HG03520 (cell line): Measurements from ENCODE around the gene SSH2.

Experiments used
- ATAC-seq: cut with Tn5 transposase; IDR thresholded peaks from one replicate; pipeline ENCODE4 v1.9.1; 2021; ENCODE audit warnings: mild to moderate bottlenecking, moderate library complexity; ENCODE audit not compliant: unreplicated experiment

Gene SSH2

DNA sequence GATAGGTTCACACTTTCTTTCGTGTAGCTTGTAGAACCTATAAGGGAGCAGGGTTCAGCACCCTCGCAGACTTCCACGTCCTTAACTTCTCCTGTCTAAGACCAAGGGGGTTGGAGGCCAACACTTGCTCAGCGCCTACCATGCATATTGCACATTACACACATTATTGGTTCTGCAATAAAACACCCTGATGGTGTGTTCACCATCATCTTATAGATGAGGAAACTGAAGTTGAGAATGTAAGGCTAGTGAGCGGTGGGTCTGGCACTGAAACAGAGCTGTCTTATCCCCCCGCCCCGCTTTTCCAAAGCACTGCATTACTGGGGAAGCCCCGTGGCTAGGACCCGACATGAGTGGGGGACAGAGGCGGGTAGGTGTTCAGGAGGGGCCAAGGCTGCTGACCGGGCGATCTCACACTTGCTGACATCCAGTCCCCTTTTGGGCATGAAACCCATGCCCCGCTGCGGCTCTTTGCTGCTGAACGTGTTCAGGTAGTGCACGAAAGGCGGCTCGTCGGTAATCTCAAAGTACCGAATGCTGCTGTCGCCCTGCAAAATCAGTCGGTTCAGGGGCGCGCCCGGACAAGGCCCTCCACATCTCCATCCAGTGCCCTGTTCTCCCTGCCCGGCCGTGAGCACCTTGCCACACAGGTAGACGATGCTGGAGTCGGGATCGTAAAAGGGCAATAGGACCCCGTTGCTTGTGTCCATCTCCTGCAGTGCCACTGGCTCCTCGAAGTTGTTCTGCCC is 313.6 kb downstream of the SSH2 start:
- no peak for ATAC-seq

DNA sequence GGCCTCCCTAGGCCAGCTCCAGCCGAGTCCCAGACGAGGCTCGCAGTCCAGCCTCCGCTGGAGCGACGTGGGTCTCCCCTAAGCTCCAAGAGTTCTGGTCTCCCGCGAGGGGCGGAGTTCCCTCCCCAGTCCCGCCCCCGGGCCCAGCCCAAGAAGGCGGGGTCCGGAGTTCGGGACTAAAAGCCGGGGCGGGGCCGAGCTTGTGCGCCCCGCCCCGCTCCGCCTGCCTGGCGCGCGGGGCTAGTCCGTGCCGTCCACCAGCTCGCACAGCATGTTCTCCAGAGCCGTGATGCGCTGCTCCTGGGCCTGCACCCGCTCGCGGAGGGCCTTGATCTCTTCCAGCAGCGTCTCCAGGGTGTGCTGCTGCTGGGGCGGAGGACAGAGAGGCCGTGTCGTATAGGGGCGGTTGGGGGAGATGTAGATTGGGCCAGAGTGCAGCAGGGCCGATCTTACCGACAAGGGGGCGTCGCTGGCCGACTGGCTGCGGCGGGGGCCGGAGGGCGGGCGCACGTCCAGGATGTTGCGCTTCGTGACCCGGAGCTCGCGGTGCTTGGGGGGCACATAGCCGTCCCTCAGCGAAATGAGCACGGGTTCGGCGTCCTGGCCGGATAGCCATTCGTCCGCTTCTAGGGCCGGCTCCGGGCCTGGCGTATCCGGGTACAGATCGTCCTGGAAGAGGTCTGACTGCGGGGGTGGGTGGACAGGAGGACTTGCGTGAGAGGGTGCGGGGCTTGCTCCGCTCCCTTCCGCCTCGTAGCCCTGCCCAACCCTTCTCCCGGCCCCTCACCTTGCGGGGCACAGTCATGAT is 314.3 kb downstream of the SSH2 start:
- ATAC-seq: peak; percentile 57

DNA sequence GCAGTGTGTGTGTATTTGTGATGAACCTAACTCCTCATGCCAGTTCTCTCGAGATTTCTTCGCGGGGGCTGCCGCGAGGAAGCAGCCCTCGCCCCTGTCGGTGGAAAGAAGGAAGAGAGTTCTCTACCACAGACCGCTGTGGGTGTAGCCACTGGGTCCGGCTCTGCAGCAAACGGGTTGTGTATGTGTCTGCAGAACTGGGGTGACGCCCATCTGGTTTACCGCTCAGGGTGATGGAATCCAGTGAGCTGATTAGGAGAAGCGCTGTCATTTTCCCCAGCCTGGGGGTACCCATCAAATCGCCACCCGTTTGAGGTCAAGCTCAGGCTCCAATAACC is 315.0 kb downstream of the SSH2 start:
- ATAC-seq: no peak

DNA sequence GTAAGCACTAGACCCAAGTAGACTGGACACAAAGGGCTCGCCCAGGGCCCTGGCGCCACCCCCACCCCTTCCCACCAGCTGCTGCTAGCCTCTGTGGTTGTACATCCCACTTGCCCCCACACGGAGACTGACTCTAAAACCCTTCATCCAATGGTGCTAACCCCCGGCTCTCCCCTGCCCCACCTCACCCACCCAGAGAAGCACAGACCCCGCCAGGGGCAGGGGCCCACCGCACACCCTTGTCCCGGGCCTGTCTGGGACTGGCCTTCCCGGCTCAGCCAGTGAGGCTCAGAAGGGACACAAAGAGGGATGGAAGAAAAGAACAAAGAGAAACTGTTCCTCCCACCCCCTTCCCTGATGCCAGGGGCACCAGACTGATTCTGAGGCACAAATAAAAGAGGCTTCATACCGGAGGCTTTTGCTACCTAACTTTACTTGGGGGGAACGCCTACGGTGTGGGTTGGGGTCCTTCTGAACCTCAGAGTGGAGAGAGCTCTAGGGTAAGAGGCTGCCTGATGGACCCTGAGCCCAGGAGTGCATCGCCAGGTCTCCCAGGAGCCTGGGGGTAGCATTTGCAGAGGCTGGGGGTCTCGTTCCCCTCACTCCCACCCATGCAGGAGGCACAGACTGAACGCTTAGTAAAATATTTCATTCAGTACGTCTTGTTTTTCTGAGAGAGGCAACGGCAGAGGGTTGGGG is 315.5 kb downstream of the SSH2 start:
- no peak for ATAC-seq

DNA sequence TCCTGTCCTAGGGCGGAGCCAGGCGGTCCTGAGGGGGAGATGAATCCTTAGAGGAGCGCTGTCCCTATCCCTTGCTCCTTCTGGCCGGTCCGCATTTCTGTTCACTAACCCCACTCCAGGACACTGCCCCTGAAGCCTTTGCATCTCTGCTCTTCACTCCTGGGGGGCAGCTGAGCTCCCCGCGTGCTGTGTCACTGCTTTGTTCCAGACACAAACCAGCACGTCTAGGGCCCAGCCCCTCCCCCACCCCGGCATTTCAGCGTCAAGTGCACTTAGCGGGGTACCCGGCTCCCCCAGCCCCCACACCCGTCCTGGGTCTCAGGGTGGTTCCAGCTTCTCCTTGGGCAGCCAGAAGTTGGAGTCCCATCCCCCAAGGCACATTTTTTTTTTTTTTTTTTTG is 316.2 kb downstream of the SSH2 start:
- ATAC-seq: no peak

DNA sequence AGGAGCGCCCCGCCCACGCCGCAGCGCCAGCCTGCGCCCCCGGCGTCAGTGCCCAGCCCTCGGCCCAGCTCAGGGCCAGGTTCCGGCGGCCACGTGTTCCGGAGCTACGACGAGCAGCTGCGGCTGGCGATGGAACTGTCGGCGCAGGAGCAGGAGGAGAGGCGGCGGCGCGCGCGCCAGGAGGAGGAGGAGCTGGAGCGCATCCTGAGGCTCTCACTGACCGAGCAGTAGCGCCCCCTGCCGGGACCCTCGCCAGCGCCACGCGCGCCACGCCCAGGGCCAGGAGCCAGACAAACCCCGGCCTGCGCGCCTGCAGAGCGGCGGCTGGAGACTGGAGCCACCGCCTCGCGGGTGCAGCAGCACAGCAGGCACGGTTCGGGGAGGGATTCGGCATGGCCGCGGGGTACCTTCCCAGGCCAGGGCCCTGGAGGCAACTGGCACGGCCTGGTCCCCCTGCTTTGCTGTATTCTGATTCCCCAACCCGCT is 316.6 kb downstream of the SSH2 start:
- no peak for ATAC-seq

DNA sequence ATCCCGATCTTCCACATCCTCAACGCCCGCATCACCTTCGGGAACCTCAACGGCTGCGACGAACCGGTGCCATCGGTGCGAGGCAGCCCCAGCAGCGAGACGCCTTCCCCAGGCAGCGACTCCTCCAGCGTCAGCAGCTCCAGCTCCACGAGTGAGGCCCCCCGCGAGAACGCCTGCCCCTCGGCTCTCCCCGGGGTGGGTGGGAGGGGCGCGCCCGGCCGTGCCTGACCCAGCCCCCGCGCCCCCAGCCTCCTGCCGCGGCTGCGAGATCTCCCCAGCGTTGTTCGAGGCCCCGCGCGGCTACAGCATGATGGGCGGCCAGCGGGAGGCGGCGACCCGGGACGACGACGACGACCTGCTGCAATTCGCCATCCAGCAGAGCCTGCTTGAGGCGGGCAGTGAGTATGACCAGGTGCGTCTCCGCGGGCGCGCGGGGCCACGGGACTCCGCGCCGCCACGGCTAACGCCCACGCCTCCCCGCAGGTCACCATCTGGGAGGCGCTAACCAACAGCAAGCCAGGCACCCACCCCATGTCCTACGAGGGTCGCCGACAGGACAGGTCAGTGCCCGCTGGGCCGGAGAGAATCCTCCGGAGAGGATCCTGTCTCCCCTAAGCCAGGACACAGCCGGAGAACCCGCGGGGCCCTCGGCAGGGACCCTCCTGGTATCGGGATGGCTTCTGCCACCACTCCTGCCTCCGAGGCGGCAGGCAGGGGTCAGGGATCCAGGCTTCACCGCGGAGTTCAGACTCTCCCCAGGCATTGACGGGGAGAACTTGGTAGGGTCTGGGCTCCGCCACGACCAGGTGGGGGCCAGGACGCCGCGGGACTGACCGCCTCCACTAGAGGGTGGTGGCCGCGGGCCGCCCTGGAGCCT is 317.4 kb downstream of the SSH2 start:
- ATAC-seq: no peak

DNA sequence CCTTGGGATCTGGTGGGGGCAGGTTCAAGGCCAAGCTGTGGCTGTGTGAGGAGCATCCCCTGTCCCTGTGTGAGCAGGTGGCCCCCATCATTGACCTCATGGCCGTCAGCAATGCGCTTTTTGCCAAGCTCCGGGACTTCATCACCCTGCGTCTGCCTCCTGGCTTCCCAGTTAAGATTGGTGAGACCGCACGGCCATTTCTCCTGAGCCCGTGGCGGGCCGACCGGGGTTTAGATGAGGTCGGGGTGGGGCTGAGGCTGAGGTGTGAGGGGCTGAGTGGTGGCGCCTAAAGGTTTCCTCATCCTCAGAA is 318.0 kb downstream of the SSH2 start:
- no peak for ATAC-seq

DNA sequence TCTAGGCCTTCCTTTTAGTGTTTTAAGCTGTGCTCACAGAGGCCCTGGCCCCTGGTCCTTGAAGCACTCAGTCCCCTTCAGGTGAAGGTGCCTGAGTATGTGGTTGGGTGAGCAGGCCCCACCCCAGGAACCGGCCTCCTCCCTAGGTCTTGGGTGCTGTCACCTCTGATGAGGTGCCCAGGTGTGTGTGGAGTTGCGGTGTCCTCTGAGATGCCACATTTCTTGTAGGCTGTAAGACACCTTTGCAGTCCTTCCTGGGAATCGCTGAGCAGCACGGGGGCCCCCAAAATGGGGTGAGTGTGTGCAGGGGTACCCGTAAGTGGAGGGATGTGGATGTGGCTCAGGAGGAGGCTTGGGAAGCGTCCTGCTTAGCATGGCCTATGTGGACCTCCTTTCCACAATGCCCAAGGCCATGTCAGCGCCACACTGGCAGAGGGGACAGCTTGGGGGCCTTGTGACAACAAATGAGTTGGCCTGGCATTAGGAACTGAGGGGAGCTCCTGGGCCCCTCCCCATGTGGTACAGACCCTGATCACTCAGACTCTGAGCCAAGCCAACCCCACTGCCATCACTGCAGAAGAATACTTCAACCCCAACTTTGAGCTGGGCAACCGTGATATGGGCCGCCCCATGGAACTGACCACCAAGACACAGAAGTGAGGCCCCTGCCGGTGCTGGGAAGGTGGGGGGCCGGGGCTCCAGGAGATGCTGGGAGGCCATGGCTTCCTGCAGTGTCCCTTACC is 318.5 kb downstream of the SSH2 start:
- ATAC-seq: no peak

DNA sequence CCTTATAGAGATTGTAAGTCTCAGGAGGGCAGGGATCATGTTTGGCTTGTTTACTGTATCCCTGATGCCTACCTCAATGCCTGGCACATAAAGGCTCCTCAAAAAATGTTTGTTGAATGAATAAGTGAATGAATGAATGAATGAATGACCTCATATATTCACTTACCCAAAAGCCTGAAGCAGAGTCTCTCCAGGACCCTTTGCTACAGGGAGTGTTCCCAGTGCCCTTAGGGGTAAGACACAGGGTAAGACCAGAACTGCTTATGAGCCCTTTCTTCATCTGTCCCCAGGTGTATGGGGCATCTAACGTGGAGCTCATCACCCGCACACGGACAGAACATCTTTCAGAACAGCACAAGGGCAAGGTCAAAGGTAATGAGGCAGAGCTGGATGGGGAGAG is 319.6 kb downstream of the SSH2 start:
- no peak for ATAC-seq

DNA sequence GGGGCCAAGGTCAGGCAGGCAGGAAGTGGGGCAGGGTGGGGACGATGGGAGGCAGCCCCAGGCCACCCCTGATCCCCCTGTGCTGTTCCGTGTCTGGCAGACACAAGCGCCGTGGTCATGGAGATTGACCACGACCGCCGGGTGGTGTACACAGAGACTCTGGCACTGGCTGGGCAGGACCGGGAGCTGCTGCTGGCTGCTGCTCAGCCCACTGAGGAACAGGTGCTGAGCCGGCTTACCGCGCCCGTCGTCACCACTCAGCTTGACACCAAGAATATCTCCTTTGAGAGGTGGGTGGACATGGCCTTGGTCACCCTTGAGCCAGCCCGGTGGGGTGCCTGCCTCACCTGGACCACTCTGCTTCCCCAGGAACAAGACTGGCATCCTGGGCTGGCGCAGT is 321.0 kb downstream of the SSH2 start:
- no peak for ATAC-seq

DNA sequence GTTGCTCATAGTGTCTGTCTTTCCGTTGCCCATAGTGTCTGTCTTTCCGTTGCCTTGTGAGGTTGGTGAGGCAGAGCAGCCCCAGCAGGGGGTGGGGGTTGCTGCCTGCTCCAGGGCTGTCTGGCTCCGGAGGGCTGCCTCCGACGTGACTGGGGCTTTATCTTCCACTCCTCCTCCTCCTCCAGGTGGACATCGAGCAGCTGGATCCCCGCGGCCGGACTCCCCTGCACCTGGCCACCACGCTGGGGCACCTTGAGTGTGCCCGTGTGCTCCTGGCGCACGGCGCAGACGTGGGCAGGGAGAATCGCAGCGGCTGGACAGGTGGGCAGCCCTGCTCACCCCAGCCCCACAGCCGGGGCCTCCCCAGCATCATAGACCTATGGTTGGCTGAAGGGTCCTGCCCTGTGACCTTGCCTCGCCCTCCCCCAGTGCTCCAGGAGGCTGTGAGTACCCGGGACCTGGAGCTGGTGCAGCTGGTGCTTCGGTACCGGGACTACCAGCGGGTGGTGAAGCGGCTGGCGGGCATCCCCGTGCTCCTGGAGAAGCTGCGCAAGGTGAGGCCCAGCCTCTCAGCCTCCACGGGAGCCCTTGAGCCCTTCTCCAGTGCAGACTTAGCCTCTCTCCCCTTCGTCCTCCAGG is 322.4 kb downstream of the SSH2 start:
- ATAC-seq: no peak

DNA sequence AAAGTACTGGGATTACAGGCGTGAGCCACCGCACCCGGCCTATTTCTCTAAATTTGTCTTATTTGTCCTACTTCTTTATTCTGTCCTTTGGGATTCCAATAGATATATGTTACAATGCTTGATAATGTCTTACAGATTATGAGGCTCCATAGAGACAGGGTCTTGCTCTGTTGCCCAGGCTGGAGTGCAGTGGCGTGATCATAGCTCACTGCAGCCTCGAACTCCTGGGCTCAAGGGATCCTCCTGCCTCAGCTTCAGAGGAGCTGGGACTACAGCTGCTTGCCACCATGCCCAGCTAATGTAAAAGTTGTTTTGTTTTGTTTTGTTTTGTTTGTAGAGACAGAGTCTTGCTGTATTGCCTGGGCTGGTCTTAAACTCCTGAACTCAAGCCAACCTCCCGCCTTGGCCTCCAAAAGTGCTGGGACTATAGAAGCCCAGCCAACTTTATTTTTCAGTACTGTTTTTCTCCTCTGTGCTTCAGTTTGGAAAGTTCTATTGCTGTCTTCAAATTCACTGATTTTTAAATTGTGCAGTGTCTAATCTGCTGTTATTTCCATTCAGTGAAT is 326.8 kb downstream of the SSH2 start:
- ATAC-seq: no peak

DNA sequence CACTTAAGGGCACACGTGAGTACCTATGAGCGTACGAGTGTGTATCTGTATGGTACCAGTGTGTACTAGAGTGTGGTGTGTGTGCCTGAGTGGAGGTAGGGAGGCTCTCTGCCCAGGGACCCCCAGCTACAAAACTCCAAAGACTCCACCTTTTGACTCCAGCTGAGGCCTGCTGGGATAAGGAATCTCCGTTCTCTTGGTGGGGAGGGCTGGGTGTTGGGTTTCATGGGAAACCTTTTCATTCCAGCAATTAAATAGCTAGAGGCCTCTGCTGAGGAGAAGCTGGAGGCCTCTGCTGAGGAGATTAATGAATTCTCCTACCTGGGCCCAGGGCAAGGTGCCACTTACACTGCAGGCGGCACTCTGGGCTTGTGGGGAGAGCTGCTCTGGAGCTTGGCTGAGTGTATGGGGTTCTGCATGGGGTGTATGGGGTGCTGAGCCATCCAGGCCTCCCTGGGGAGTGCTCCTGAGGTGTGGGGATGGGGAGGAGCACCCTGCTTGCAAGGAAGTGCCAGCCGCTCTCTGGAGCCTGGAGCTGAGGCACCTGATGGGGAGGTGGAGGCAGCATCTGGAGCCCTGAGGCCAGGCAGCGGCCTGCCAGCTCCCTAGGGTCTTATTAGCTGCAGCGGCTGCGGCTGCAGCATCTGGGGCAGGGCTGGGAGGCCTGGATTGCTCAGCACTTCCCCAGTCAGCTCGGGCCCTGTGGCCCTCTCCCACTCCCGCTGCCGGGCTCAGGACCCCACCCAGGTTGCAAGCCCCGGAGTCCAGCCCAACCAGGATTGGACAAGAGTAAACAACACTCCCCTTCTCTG is 332.5 kb downstream of the SSH2 start:
- no peak for ATAC-seq

DNA sequence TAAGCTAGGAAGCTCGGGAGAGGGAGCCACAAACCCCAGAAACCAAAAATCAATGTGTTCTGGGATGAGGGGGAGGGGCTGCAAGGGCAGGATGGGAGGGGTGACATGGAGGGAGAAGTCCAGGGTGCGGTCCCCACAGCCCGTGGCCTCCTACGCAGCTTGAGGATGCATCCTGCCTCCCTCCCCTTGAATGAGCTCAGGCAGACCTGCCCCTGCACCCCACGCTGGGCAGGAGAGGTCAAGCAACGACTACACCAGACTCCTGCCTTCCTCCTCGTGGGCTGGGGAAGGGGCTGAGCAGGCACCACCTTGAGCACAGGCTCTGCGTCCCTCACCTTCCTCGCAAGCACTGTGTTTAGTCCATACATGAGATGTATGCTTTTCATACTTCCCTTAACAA is 333.2 kb downstream of the SSH2 start:
- no peak for ATAC-seq

DNA sequence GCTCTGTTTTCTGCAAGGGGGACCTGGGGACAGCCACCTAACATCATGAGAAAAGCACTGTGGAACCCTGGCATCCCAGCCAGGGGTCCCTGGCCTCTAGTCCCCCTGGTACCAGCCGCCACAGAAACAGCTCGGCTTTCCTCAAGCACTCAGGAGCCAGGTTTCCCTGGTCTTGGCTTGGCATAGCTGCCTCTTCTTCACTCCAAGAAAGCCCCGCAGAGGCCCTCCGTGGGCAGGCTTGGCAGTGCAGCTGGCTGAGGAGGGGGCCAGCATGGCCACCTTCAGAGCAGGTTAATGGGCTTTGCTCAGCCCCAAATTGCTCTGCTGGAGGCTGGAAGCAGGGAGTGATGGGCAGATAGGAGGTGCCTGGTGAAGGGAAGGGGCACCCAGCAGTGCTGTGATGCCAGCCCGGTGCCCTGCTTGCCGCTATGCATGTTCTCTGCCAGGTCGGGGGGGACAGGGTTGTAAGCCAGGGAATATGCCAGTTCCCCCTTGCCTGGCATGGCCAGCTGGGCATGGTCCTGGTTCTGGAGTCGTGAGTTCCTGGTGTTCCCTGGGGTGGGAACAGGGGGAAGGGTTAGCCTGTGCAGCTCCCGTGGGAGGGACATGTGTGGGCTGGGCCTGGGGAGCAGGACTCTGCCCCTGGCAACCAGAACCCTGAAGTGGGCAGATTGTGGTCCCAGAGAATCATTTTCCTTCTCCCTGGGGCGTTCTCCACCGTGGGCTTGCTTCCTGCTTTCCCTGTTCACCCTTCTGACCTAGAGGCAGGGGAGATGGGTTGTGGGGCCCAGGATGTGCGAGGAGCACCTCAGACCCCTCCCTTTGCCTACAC is 333.9 kb downstream of the SSH2 start:
- no peak for ATAC-seq

DNA sequence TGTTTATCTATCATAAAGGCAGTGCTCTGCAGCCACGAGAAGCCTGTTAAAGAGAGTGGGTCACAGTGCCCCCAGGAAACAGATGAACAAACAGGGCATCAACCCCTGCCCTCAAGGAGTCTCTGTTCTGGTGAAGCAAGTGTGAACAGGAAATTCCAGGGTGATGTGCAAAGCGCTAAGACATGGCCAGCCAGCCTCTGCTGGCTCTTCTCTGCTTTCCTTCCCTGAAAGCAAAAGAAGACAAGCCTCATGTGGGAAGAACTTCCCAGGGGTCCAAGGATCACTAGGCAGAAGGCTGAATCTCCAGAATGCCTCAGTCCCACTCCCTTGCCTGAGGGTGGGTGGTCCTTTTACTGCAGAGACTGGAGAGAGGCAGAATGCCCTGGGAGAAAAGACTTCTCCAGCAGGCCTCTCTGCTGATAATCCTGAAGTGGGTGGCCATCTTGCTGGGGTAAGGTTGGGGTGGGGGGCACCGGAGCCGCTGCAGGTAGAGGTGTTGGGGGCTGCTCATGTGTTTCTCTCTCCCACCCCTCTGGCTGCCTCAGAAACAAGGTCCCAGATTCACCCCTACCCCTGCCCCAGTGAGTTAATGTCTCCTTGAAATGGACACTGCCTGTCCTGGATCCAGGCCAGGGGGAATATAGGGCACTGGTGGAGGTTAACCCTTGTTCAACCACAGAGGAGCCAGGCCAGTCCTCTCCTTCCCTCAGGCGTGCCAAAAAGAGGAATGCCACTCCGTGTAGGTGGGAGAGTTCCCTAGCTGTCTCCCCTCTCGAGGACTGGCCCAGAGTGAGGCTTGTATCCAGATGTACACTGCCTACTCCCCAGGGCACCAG is 334.7 kb downstream of the SSH2 start:
- ATAC-seq: no peak
